Activated T-helper 2 cell treated with anti-CD3 and anti-CD28 coated beads, Interferon-gamma antibody, Interleukin-2, Interleukin-4, amounts not matched to agents 10 μg/mL and 5 μg/mL and 100 μg/mL, durations not matched to agents 14 hours and 24 hours and 36 hours (primary cell): ENCODE results near the gene GKN2. TPM values are rescaled to one million over a fixed set of nuclear protein-coding genes. Genes with fewer than 3 reads are reported as not detected.

Source experiments
- DNase-seq: peaks from one replicate; pipeline ENCODE4 v3.0.0; 2021; ENCODE audit warnings: low spot score
- H3K27ac Mint-ChIP-seq: one replicate; pipeline ENCODE4 v1.8.0; 2021; ENCODE audit warnings: mixed read lengths
- H3K27me3 Mint-ChIP-seq: one replicate; pipeline ENCODE4 v1.8.0; 2021; ENCODE audit warnings: low read depth, mixed read lengths
- H3K36me3 Mint-ChIP-seq: one replicate; pipeline ENCODE4 v1.8.0; 2021; ENCODE audit warnings: low read depth, mixed read lengths
- H3K4me1 Mint-ChIP-seq: one replicate; pipeline ENCODE4 v1.8.0; 2021; ENCODE audit warnings: low read depth, mixed read lengths
- H3K4me3 Mint-ChIP-seq: one replicate; pipeline ENCODE4 v1.8.0; 2021; ENCODE audit warnings: low read depth, mild to moderate bottlenecking, moderate library complexity, mixed read lengths
- H3K9me3 Mint-ChIP-seq: one replicate; pipeline ENCODE4 v1.8.0; 2021; ENCODE audit warnings: mixed read lengths
- intact Hi-C: fragments of 100-400 bp; cut with micrococcal nuclease; formaldehyde crosslinking; loops from one replicate; pipeline ENCODE4 v1.15.1; 2023
- total RNA-seq: library from RNA; stranded (reverse); gene quantifications from 2 replicates; pipeline ENCODE4 v1.2.3, GENCODE V29; 2022

Gene GKN2
- total RNA-seq, 1 donor from 2014 or later: not detected

GRCh38 chr2:68912111-68912510 is 40.6 kb downstream of the GKN2 start:
- Mint-ChIP-seq H3K4me3 (no peak overlapping the region), H3K4me1 (peaks cover 37% of the 10 kb centered on the region), H3K36me3 (peaks cover 3% of the 10 kb centered on the region), H3K27me3 (no peaks in the 10 kb centered on the region), H3K27ac (no peak overlapping the region), H3K9me3 (no peaks in the 10 kb centered on the region)
- no peak for DNase-seq
- intact Hi-C loops: loop anchor here (5.0 kb wide), 3 partner anchors 140 to 390 kb away; no protein-coding TSS in a partner anchor

- Mint-ChIP-seq H3K27me3 (no peaks in the 10 kb centered on the region), H3K36me3 (peaks cover 3% of the 10 kb centered on the region), H3K27ac (no peak overlapping the region), H3K4me3 (no peak overlapping the region), H3K4me1 (peaks cover 37% of the 10 kb centered on the region), H3K9me3 (no peaks in the 10 kb centered on the region)
- DNase-seq: no peak
- intact Hi-C loops: loop anchor here (2.0 to 5.0 kb wide), 5 partner anchors 139 to 445 kb away; partner anchors contain the start of genes APLF and FBXO48
These were observed 41.0 kb downstream of the GKN2 start for GRCh38 chr2:68911709-68912108.

- intact Hi-C loops: loop anchor here (2.0 to 5.0 kb wide), 5 partner anchors 139 to 444 kb away; partner anchors contain the start of genes APLF and FBXO48
- H3K4me1 Mint-ChIP-seq: peaks cover 35% of the 10 kb centered on the region
- H3K27ac Mint-ChIP-seq: no peak overlapping the region
- H3K9me3 Mint-ChIP-seq: no peaks in the 10 kb centered on the region
- no peaks in the 10 kb centered on the region for H3K27me3 Mint-ChIP-seq
- peaks cover 3% of the 10 kb centered on the region for H3K36me3 Mint-ChIP-seq
- H3K4me3 Mint-ChIP-seq: no peak overlapping the region
- DNase-seq: no peak
These were observed 41.4 kb downstream of the GKN2 start for GRCh38 chr2:68911246-68911645.

GRCh38 chr2:68909793-68910674 is 42.7 kb downstream of the GKN2 start:
- H3K27ac Mint-ChIP-seq: peak overlapping the region; percentile 70
- H3K4me1 Mint-ChIP-seq: peaks cover 33% of the 10 kb centered on the region
- intact Hi-C loops: loop anchor here (1.0 to 5.0 kb wide), 7 partner anchors 73 to 443 kb away; partner anchors contain the start of genes APLF and FBXO48
- no peaks in the 10 kb centered on the region for H3K27me3 Mint-ChIP-seq
- peak; percentile 62 for DNase-seq
- no peaks in the 10 kb centered on the region for H3K9me3 Mint-ChIP-seq
- no peak overlapping the region for H3K4me3 Mint-ChIP-seq
- peaks cover 3% of the 10 kb centered on the region for H3K36me3 Mint-ChIP-seq

DNA sequence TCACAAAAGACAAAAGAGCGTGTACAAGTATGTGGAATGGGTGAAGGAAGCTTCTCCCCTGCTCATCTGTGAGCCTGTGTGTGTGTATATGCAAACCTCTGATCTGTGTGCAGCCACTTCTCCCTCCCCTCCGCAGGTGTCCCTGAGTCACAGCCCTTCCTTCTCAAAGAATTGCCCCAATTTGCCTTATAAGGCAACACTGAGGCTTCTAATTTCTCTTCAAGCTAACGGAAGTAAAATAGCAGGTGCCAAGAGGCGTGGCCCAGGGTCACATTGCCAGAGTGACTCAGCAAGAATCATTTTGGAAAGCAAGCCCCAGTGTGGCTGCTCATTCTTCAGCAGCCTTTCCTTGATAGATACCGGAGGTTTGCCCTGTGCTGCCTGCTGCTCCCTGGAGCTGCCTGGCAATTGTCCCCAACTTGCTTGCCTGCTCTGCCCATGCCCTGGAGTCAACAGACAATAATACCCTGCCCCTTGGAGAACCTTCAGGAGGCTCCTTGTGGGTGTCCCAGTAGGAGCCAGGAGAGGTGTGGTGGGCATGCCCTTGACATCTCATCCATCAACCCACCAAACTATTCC is 44.2 kb downstream of the GKN2 start:
- Mint-ChIP-seq H3K4me3 (peak overlapping the region; percentile 1), H3K9me3 (peaks cover 15% of the 10 kb centered on the region), H3K27me3 (peaks cover 3% of the 10 kb centered on the region), H3K4me1 (peaks cover 32% of the 10 kb centered on the region), H3K36me3 (peaks cover 10% of the 10 kb centered on the region), H3K27ac (peak overlapping the region; percentile 79)
- DNase-seq: peak; percentile 80
- intact Hi-C loops: loop anchor here (1.0 kb wide), 1 partner anchor 191 kb away; no protein-coding TSS in a partner anchor

GRCh38 chr2:68907920-68908253 is 44.8 kb downstream of the GKN2 start:
- Mint-ChIP-seq H3K4me1 (peaks cover 32% of the 10 kb centered on the region), H3K9me3 (peaks cover 21% of the 10 kb centered on the region), H3K36me3 (peaks cover 15% of the 10 kb centered on the region), H3K4me3 (no peak overlapping the region), H3K27me3 (peaks cover 8% of the 10 kb centered on the region), H3K27ac (peak overlapping the region; percentile 79)
- no peak for DNase-seq
- intact Hi-C loops: loop anchor here (1.0 kb wide), 1 partner anchor 191 kb away; no protein-coding TSS in a partner anchor

- no peak for DNase-seq
- intact Hi-C loops: no loop called here
- Mint-ChIP-seq H3K27ac (peak overlapping the region; percentile 79), H3K4me1 (peaks cover 32% of the 10 kb centered on the region), H3K9me3 (peaks cover 26% of the 10 kb centered on the region), H3K4me3 (no peak overlapping the region), H3K36me3 (peaks cover 20% of the 10 kb centered on the region), H3K27me3 (peaks cover 10% of the 10 kb centered on the region)
These were observed 45.3 kb downstream of the GKN2 start for GRCh38 chr2:68907232-68907919.

GRCh38 chr2:68906716-68907115 is 46.0 kb downstream of the GKN2 start:
- intact Hi-C loops: no loop called here
- Mint-ChIP-seq H3K9me3 (peaks cover 33% of the 10 kb centered on the region), H3K27me3 (peaks cover 10% of the 10 kb centered on the region), H3K4me3 (no peak overlapping the region), H3K36me3 (peaks cover 24% of the 10 kb centered on the region), H3K4me1 (peaks cover 32% of the 10 kb centered on the region), H3K27ac (no peak overlapping the region)
- DNase-seq: no peak

DNA sequence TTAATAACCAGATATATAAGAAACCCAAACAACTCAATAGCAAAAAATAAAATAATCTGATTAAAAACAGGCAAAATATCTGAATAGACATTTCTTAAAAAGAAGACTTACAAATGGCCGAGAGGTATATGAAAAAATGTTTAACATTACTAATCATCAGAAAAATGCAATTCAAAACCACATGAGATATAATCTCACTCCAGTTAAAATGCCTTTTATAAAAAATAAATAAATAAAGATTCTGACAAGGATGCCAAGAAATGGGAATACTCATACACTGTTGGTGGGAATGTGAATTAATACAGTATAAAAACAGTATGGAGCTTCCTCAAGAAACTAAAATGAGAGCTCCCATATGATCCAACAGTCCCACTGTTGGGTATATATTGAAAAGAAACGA is 47.6 kb downstream of the GKN2 start:
- Mint-ChIP-seq H3K4me3 (no peak overlapping the region), H3K9me3 (peaks cover 42% of the 10 kb centered on the region), H3K27me3 (peaks cover 10% of the 10 kb centered on the region), H3K27ac (no peak overlapping the region), H3K4me1 (peaks cover 27% of the 10 kb centered on the region), H3K36me3 (peaks cover 31% of the 10 kb centered on the region)
- DNase-seq: no peak
- intact Hi-C loops: no loop called here

- Mint-ChIP-seq H3K4me1 (peaks cover 3% of the 10 kb centered on the region), H3K27ac (no peak overlapping the region), H3K27me3 (peaks cover 10% of the 10 kb centered on the region), H3K36me3 (peaks cover 31% of the 10 kb centered on the region), H3K4me3 (no peak overlapping the region), H3K9me3 (peaks cover 46% of the 10 kb centered on the region)
- DNase-seq: no peak
- intact Hi-C loops: no loop called here
These were observed 51.1 kb downstream of the GKN2 start for GRCh38 chr2:68901561-68901960.

- no peak overlapping the region for H3K4me3 Mint-ChIP-seq
- H3K27me3 Mint-ChIP-seq: peaks cover 10% of the 10 kb centered on the region
- H3K36me3 Mint-ChIP-seq: peaks cover 31% of the 10 kb centered on the region
- intact Hi-C loops: no loop called here
- H3K27ac Mint-ChIP-seq: no peak overlapping the region
- H3K4me1 Mint-ChIP-seq: peaks cover 3% of the 10 kb centered on the region
- H3K9me3 Mint-ChIP-seq: peaks cover 46% of the 10 kb centered on the region
- DNase-seq: no peak
These were observed 51.5 kb downstream of the GKN2 start for GRCh38 chr2:68901199-68901514.

- H3K9me3 Mint-ChIP-seq: peaks cover 46% of the 10 kb centered on the region
- H3K36me3 Mint-ChIP-seq: peaks cover 31% of the 10 kb centered on the region
- no peak for DNase-seq
- intact Hi-C loops: no loop called here
- H3K27me3 Mint-ChIP-seq: peaks cover 10% of the 10 kb centered on the region
- no peak overlapping the region for H3K27ac Mint-ChIP-seq
- peaks cover 3% of the 10 kb centered on the region for H3K4me1 Mint-ChIP-seq
- H3K4me3 Mint-ChIP-seq: no peak overlapping the region
These were observed 52.0 kb downstream of the GKN2 start for GRCh38 chr2:68900496-68901198.
